MCF 10A (cell line): Measurements from ENCODE around the gene CXorf65. TPM values are rescaled to one million over a fixed set of nuclear protein-coding genes. Genes with fewer than 3 reads are reported as not detected.

Experiments
- Bru-seq: library from RNA; stranded (reverse); fragments of 400-500 nt; gene quantifications from one replicate; lab custom pipeline; 2021; lab: Mats Ljungman, UMichigan
- BruChase-seq, 2 experiments: library from RNA; stranded (reverse); fragments of 400-500 nt; gene quantifications; one replicate each; lab custom pipeline; 2021; lab: Mats Ljungman, UMichigan
- BruUV-seq: library from RNA; stranded (reverse); fragments of 400-500 nt; replicated peaks from 2 replicates; lab custom pipeline; 2021; lab: Mats Ljungman, UMichigan
- CTCF ChIA-PET: fragments of 300-600 bp; sonication (Branson Sonifier 250); formaldehyde crosslinking; extraction: SDS; loops from one replicate; lab custom pipeline; 2021; ENCODE audit warnings: antibody characterized with exemption, inconsistent platforms; lab: Yijun Ruan, JAX
- POLR2A ChIA-PET: fragments of 300-600, 350-650 bp; sonication (Branson Sonifier 250); formaldehyde crosslinking; extraction: SDS; loops from one replicate; lab custom pipeline; 2020; ENCODE audit warnings: antibody characterized with exemption, inconsistent platforms; lab: Yijun Ruan, JAX
- DNase-seq: peaks from one replicate; pipeline ENCODE4 v3.0.0-alpha.2; 2018; ENCODE audit not compliant: unreplicated experiment
- H3K27ac Mint-ChIP-seq: one replicate; pipeline ENCODE4 v1.8.0; 2022; ENCODE audit warnings: mild to moderate bottlenecking, low read depth, mixed read lengths; ENCODE audit not compliant: unreplicated experiment
- H3K27me3 Mint-ChIP-seq: one replicate; pipeline ENCODE4 v1.8.0; 2022; ENCODE audit warnings: mixed read lengths; ENCODE audit not compliant: insufficient read depth, unreplicated experiment
- H3K36me3 Mint-ChIP-seq: one replicate; pipeline ENCODE4 v1.8.0; 2022; ENCODE audit warnings: mild to moderate bottlenecking, moderate library complexity, mixed read lengths; ENCODE audit not compliant: insufficient read depth, unreplicated experiment
- H3K4me1 Mint-ChIP-seq: one replicate; pipeline ENCODE4 v1.8.0; 2022; ENCODE audit warnings: mixed read lengths; ENCODE audit not compliant: insufficient read depth, unreplicated experiment
- H3K4me3 Mint-ChIP-seq: one replicate; pipeline ENCODE4 v1.8.0; 2022; ENCODE audit warnings: mild to moderate bottlenecking, moderate library complexity, mixed read lengths; ENCODE audit not compliant: unreplicated experiment
- H3K9me3 Mint-ChIP-seq: one replicate; pipeline ENCODE4 v1.8.0; 2022; ENCODE audit warnings: mixed read lengths; ENCODE audit not compliant: unreplicated experiment
- intact Hi-C: fragments of 100-400 bp; cut with micrococcal nuclease; formaldehyde crosslinking; loops from 2 replicates; pipeline ENCODE4 v1.14.1; 2022
- long read RNA-seq: library from polyadenylated mRNA; stranded (forward); transcript quantifications from one replicate; pipeline ENCODE4 v2.0.0, GENCODE V29; 2022
- total RNA-seq: library from RNA; stranded (reverse); gene quantifications from 2 replicates; pipeline ENCODE4 v1.2.3, GENCODE V29; 2022
- TF ChIP-seq, protein P1 (sequence below): fragments of 200-600 bp; IDR thresholded peaks from one replicate; pipeline ENCODE4 v1.8.0; 2022; ENCODE audit warnings: antibody characterized with exemption, mild to moderate bottlenecking; ENCODE audit not compliant: unreplicated experiment

Gene CXorf65
- not detected in 2 replicates for total RNA-seq
- Bru-seq, nascent RNA = not detected
- BruChase-seq, experiment 1, labeled RNA remaining after a 6-hour chase = not detected
- BruChase-seq, experiment 2, labeled RNA remaining after a 2-hour chase = not detected
- long read RNA-seq = 0 reads

DNA sequence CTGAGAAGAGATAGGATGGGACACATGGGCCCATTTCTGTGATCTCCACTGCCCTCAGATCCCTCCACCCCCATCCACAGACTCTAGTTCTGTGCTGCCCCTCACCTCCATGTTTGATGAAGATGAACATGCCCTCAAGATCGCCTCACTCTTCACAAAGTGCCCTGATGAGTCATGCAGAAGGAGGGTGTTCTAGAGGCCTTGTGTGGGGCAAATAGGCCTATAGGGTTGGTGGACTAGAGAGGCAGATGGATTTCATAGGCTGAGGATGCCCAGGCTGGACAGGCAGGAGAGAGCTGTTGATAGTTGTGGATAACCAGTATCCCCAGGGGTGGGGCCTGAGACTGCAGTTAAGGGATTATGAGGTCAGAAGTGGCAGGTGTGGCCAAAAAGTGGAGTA, at the start of gene CXorf65:
TSS of gene CXorf65 (minus strand) at position 314 of the 400 bp plus-strand sequence. CDS start at position 130, 184 bp downstream.
- H3K4me3 Mint-ChIP-seq = no peak within 1 kb of the TSS
- no TSS peak for BruUV-seq
- H3K27ac Mint-ChIP-seq = no peak within 1 kb of the TSS
- no peak for DNase-seq
- ChIA-PET POLR2A (no interaction called here), CTCF (interaction anchor here (0.5 kb wide), 1 partner anchor 23 kb away, joined by 4 read pairs; no protein-coding TSS in a partner anchor)
- H3K9me3 Mint-ChIP-seq = no peaks in the 10 kb centered on the region
- intact Hi-C loops = no loop called here
- H3K36me3 Mint-ChIP-seq = no peaks in the 10 kb centered on the region
- H3K4me1 Mint-ChIP-seq = no peaks in the 10 kb centered on the region
- H3K27me3 Mint-ChIP-seq = peaks cover 40% of the 10 kb centered on the region
- TF ChIP-seq, protein P1, sequence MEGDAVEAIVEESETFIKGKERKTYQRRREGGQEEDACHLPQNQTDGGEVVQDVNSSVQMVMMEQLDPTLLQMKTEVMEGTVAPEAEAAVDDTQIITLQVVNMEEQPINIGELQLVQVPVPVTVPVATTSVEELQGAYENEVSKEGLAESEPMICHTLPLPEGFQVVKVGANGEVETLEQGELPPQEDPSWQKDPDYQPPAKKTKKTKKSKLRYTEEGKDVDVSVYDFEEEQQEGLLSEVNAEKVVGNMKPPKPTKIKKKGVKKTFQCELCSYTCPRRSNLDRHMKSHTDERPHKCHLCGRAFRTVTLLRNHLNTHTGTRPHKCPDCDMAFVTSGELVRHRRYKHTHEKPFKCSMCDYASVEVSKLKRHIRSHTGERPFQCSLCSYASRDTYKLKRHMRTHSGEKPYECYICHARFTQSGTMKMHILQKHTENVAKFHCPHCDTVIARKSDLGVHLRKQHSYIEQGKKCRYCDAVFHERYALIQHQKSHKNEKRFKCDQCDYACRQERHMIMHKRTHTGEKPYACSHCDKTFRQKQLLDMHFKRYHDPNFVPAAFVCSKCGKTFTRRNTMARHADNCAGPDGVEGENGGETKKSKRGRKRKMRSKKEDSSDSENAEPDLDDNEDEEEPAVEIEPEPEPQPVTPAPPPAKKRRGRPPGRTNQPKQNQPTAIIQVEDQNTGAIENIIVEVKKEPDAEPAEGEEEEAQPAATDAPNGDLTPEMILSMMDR = no peak

DNA sequence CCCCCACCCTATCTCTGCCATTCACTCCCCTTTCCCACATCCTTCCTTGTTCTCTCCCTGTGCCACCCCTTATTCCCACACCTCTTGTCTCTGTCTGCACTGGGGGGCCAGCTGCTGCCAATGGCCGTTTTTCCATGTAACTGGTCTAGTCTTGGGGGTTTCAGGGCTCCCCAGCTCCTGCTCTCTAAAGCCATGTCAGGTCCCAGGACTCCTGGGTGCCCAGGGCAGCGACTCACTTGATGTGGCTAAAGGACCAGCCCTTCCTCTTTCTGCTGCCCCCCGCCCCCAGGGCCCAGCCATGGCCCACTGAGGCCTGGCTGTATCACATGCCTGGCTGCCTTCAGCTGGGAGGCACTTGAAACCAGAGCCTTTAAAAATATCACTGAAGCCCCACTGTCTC, 48.1 kb upstream of the CXorf65 start:
- intact Hi-C loops = no loop called here
- no peak overlapping the region for H3K27ac Mint-ChIP-seq

DNA sequence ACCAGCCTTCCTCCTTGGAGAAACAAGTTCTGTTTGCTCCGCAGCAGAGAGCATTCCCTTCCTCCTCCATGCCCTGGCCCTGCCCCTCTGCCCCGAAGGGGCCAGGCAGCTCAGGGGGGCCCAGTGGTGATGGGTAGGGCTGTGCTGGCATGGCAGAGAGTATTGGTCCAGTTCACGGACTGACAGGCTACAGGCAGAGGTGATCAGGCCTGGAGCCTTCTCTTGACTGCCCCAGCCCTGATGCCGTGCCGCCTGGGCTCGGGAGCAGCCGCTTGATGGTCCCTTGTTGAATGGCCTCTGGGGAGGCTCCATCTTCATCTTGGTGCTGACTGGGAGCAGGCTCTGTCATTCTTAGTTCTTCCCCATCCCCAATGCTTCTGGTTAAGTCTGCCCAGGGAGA, 47.7 kb upstream of the CXorf65 start:
- TF ChIP-seq, protein P1 = no peak
- Mint-ChIP-seq H3K36me3 (no peaks in the 10 kb centered on the region), H3K4me3 (no peak overlapping the region), H3K4me1 (no peaks in the 10 kb centered on the region), H3K27ac (no peak overlapping the region), H3K9me3 (no peaks in the 10 kb centered on the region), H3K27me3 (peaks cover 52% of the 10 kb centered on the region)
- ChIA-PET CTCF (interaction anchor here (0.6 kb wide), 1 partner anchor 25 kb away, joined by 3 read pairs; no protein-coding TSS in a partner anchor), POLR2A (no interaction called here)
- intact Hi-C loops = no loop called here
- no TSS peak for BruUV-seq
- no peak for DNase-seq

More for the DNA sequence above, 48.1 kb upstream of the CXorf65 start:
- BruUV-seq = no TSS peak
- Mint-ChIP-seq H3K36me3 (no peaks in the 10 kb centered on the region), H3K4me1 (no peaks in the 10 kb centered on the region), H3K9me3 (no peaks in the 10 kb centered on the region), H3K27me3 (peaks cover 52% of the 10 kb centered on the region), H3K4me3 (no peak overlapping the region)
- no peak for DNase-seq
- TF ChIP-seq, protein P1 = no peak
- ChIA-PET POLR2A (no interaction called here), CTCF (interaction anchor here (0.6 to 0.8 kb wide), 2 partner anchors 24 to 25 kb away, joined by 3 read pairs; no protein-coding TSS in a partner anchor)

DNA sequence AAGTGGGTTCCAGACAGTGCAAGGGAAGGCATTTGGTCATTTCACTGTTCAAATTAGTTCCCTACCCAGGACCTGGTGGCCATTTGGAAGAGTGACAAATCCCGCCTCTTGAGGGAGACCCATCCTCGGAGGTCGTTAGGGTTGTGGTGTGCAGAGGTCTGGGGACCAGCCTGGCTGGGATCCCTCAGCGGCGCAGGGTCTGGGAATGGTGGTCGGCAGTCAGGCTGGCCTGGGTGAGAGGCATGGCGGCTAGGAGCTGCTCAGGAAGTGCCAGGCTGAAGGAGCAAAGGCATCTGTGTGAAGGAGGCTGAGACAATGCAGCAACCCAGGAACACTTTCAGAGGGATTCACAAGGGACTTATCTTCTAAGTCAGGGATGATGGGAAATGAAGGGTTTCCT, 44.8 kb upstream of the CXorf65 start:
- H3K9me3 Mint-ChIP-seq = no peaks in the 10 kb centered on the region
- POLR2A ChIA-PET = no interaction called here

More for the DNA sequence above, 44.8 kb upstream of the CXorf65 start:
- Mint-ChIP-seq H3K36me3 (peaks cover 6% of the 10 kb centered on the region), H3K4me1 (no peaks in the 10 kb centered on the region), H3K4me3 (no peak overlapping the region), H3K27ac (no peak overlapping the region), H3K27me3 (peaks cover 56% of the 10 kb centered on the region)
- intact Hi-C loops = no loop called here
- CTCF ChIA-PET = no interaction called here
- no TSS peak for BruUV-seq
- TF ChIP-seq, protein P1 = no peak
- no peak for DNase-seq
